ENCODE data around the gene MYOZ2.

MYOZ2 gene

GRCh38 chr4:119135721-119136121 is at the start of gene MYOZ2:
MYOZ2 (plus strand) TSS chr4:119135832; CDS start chr4:119136526, 694 bp downstream.
- peak; percentile 28 for DNase-seq

GRCh38 chr4:119087121-119087520 is 48.5 kb upstream of the MYOZ2 start:
- DNase-seq, result no peak

- DNase-seq, result no peak
Measured at GRCh38 chr4:119087656-119088055, 48.0 kb upstream of the MYOZ2 start.

GRCh38 chr4:119093042-119093827 is 42.4 kb upstream of the MYOZ2 start:
- no peak for DNase-seq

GRCh38 chr4:119097282-119097900 is 38.2 kb upstream of the MYOZ2 start:
- DNase-seq, result no peak

GRCh38 chr4:119098306-119098705 is 37.3 kb upstream of the MYOZ2 start:
- DNase-seq, result no peak

GRCh38 chr4:119099227-119099810 is 36.3 kb upstream of the MYOZ2 start:
- DNase-seq, result peak; percentile 49

GRCh38 chr4:119100655-119101054 is 35.0 kb upstream of the MYOZ2 start:
- no peak for DNase-seq

- peak; percentile 98 for DNase-seq
Measured at GRCh38 chr4:119103263-119103662, 32.4 kb upstream of the MYOZ2 start.

GRCh38 chr4:119104644-119105273 is 30.9 kb upstream of the MYOZ2 start:
- no peak for DNase-seq

- no peak for DNase-seq
Measured at GRCh38 chr4:119105605-119106004, 30.0 kb upstream of the MYOZ2 start.

GRCh38 chr4:119106036-119107000 is 29.3 kb upstream of the MYOZ2 start:
- DNase-seq, result no peak

GRCh38 chr4:119110121-119110520 is 25.5 kb upstream of the MYOZ2 start:
- DNase-seq, result no peak

GRCh38 chr4:119111296-119111695 is 24.3 kb upstream of the MYOZ2 start:
- DNase-seq, result no peak

GRCh38 chr4:119113033-119113655 is 22.5 kb upstream of the MYOZ2 start:
- peak; percentile 93 for DNase-seq

GRCh38 chr4:119116021-119116420 is 19.6 kb upstream of the MYOZ2 start:
- no peak for DNase-seq

GRCh38 chr4:119116925-119117900 is 18.4 kb upstream of the MYOZ2 start:
- DNase-seq, result no peak

GRCh38 chr4:119118397-119118796 is 17.2 kb upstream of the MYOZ2 start:
- DNase-seq, result peak; percentile 42

GRCh38 chr4:119124352-119124751 is 11.3 kb upstream of the MYOZ2 start:
- DNase-seq, result peak; percentile 72

- DNase-seq, result no peak
Measured at GRCh38 chr4:119125931-119126330, 9.7 kb upstream of the MYOZ2 start.

- DNase-seq, result no peak
Measured at GRCh38 chr4:119128148-119128547, 7.5 kb upstream of the MYOZ2 start.

All from fibroblast of skin of right biceps (primary cell).